Epithelial cell of esophagus (primary cell): ENCODE measurements around the gene SPINK1.
A peak's percentile ranks its signal among the peaks of the same experiment; 100 is the strongest.

ENCODE experiments used
- DNase-seq: peaks from one replicate; pipeline ENCODE4 v3.0.0; 2010; ENCODE audit warnings: low read depth
- H3K4me3 ChIP-seq: 2 replicates; pipeline ENCODE4 v1.5.1; 2011; ENCODE audit warnings: mild to moderate bottlenecking, low read length, control low read depth
- TF ChIP-seq, protein P1 (sequence below): IDR thresholded peaks from 2 replicates; pipeline ENCODE4 v1.5.1; 2011; ENCODE audit warnings: low read depth, mild to moderate bottlenecking, low read length, control low read depth, inconsistent platforms; ENCODE audit not compliant: insufficient read depth; ENCODE audit errors: missing control alignments

SPINK1 gene

DNA sequence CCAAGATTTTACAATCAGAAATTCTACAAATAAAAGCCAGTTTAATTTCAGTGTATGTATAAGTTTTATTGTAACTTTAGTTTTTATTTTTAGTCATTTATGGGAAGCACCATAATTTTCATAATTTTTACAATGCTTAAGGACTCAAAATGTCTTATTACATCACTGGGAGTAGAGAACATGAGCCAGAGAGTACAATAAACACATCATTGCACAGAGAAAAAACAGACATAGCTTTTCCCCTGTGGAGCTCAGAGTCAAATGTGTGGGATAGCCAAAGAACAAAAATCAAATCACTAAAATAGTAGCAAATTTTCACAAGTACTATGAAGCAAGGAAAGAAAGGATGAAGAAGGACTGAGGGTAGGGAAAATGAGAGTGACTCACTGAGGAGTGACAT, 43.4 kb downstream of the SPINK1 start:
- TF ChIP-seq, protein P1, sequence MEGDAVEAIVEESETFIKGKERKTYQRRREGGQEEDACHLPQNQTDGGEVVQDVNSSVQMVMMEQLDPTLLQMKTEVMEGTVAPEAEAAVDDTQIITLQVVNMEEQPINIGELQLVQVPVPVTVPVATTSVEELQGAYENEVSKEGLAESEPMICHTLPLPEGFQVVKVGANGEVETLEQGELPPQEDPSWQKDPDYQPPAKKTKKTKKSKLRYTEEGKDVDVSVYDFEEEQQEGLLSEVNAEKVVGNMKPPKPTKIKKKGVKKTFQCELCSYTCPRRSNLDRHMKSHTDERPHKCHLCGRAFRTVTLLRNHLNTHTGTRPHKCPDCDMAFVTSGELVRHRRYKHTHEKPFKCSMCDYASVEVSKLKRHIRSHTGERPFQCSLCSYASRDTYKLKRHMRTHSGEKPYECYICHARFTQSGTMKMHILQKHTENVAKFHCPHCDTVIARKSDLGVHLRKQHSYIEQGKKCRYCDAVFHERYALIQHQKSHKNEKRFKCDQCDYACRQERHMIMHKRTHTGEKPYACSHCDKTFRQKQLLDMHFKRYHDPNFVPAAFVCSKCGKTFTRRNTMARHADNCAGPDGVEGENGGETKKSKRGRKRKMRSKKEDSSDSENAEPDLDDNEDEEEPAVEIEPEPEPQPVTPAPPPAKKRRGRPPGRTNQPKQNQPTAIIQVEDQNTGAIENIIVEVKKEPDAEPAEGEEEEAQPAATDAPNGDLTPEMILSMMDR, result no peak
- no peak overlapping the region for H3K4me3 ChIP-seq
- no peak for DNase-seq

DNA sequence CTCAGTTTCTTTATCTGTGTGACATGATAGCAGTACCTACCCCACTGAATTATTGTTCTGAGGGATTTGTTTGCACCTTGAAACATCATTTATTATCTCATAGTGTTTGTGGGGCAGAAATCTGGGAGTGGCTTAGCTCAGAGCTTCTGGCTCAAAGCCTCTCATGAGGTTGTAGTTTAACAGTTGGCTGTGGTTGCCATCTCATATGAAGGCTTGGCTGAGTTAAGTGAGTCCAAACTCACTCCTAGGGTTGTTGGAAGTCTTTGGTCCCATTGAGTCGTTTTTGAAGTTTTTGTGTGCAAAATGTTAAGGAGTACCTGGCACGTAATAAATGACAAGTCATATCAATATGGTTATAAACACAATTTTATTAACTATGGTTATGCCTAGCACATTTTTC, 45.3 kb downstream of the SPINK1 start:
- TF ChIP-seq, protein P1, result no peak
- no peak overlapping the region for H3K4me3 ChIP-seq
- no peak for DNase-seq

DNA sequence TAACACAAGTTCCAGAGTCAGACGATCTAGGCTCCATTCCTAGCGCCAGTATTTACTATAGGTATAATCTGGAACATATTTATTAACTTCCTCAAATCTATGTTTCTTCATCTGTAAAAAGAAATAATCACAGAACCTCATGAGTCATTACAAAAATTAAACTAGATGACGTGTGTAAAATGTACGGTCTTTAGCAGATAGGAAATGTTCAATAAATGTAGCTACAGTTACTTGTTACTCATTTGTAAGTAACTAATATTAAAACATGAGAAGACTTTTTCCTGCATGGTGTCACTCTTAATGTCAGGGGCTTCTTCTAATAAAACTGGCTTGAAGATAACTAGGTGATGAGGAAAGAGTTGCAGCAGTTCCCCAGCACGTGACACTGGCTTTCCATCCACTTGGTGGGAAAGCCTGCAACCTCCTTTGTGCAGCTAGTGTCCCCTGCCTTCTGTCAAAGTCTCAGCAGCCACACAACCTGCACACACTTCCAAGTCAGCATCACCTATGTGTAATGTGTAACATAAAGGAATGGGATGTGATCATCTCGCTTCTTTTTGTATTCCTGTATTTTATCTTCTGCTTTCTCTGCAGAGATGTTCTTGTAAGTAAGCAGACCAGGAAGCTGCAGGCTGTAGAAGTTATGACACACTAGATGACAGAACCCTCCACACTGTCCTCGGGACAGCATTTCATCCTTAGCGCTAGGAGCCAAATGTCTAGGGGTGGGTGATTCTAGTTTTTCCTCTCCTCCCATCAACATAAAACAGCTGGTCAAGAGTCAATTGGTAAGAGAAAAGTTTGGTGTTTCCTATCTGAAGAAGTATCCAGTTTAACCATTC, 47.1 kb downstream of the SPINK1 start:
- H3K4me3 ChIP-seq, result no peak overlapping the region
- TF ChIP-seq, protein P1, result no peak
- DNase-seq, result no peak

DNA sequence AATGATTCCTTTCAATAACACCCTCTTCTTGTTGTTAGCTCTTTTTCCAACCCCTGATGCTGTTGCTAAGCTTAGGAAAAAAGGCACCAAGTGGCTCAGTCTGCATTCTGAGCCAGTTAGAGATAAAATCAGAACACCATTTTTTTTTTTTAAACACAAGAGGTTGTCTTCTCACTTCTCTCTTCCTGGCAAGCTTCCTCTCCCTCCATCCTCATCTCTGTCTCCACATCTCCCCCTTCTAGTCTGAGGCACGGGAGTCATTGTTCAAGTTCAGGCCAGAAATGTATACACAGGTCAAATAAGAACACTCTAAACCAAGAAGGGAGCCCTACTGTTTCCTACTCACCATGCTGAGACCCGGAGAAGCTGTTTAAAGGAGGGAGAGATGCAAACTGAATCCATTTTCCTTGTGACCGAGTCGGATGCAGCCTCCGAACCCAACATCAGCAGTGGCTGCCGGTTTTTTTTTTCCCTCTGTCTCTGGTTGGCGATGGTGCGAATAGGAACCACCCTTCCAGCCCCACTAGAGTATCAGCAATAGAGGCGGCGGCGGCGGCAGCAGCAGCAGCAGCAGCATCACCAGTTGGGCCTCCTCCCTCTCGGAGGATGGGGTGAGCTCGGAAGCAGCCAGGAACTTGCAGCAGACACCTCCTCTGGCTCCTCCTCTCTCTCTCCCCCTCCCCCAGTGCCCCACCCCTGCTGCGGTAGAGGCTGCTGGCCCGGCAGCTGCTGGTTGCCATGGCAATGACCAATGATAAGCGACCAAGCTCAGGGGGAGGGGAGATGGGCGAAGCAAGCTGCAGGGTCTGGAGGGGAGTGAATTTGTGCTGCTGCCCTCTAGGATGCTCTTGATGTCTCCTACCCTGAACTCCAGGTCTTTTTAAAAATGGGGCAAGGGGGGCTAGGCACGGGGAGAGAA, 49.1 kb downstream of the SPINK1 start, which contains the start of gene JAKMIP2:
Gene JAKMIP2, minus strand, starts transcription at position 619 of the 919 bp plus-strand sequence. CDS start 110,922 bp downstream, outside the sequence.
- no peak within 1 kb of the TSS for H3K4me3 ChIP-seq
- peak; percentile 7 for DNase-seq
- TF ChIP-seq, protein P1, result no peak

DNA sequence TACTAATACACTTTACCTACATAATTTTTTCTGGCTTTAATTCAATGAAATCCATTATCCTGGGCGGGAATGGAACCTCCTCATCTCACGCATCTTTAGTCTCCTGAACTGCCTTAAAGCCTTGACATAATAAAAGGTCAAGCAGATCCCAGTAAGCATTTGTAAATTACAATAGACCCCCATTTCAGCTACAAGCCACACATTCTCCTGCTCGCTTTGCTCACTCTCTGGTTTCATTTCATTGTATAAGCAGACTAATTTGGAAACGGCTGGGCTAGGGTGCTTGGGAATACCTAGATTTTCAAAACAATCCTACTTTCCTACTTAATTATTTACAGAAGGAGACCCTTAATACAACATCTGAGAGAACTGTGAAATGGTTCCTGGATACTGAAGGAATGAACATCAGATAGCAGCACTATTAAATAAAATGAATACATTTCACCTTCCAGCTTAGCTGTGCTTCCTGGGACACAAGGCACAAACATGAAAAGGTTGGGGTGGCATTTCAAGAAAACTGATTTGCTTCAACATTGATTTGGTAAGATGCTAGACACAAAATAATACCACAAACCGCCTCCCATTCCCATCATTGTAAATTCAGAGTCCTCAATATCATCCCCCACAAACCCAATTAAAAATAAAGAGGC, 50.4 kb downstream of the SPINK1 start:
- H3K4me3 ChIP-seq, result no peak overlapping the region
- TF ChIP-seq, protein P1, result no peak
- DNase-seq, result no peak

DNA sequence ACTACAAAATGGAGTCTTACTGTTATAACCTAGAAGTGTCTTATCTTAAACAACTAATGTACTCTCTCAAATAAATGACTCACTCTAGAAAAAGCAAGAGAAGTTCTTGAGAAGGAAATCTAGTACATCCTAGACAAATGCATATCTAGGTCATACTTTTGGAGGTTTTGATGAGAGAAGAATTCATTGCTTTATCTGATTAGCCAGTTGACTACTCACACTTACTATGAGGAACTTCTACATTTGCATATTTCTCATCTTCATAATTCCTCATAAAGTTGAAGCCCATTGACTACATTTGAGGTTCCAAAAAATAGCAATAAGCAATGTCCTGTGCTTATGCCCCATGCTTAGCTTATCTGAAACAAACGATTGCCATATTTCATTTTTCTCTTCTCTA, 51.8 kb downstream of the SPINK1 start:
- H3K4me3 ChIP-seq, result no peak overlapping the region
- no peak for DNase-seq
- TF ChIP-seq, protein P1, result no peak
